Duodenal mucosa (tissue), 2 donors: Measurements from ENCODE around the gene SGCE.
"Not testable (repeated sequence)": the region's sequence is repeated elsewhere in the genome, so short reads cannot be mapped to it uniquely, and the experiment has no call there.

ENCODE experiments used
- H3K27ac ChIP-seq: one replicate; pipeline ENCODE4 v1.7.0; 2013; ENCODE audit warnings: low read depth, low read length
- H3K27me3 ChIP-seq, 2 donors: one replicate each; pipeline ENCODE4 v1.7.0; 2013; ENCODE audit warnings: low read length in 2 of 2, control low read depth in 1 of 2; ENCODE audit not compliant: insufficient read depth in 2 of 2, control insufficient read depth in 1 of 2
- H3K36me3 ChIP-seq, 2 donors: one replicate each; pipeline ENCODE4 v1.7.0; 2013; ENCODE audit warnings: low read length in 2 of 2, control low read depth in 1 of 2; ENCODE audit not compliant: insufficient read depth in 2 of 2, control insufficient read depth in 1 of 2
- H3K4me1 ChIP-seq, 2 donors: one replicate each; pipeline ENCODE4 v1.7.0; 2013; ENCODE audit warnings: low read length in 2 of 2, control low read depth in 1 of 2; ENCODE audit not compliant: insufficient read depth in 2 of 2, control insufficient read depth in 1 of 2
- H3K4me3 ChIP-seq, 2 donors: one replicate each; pipeline ENCODE4 v1.7.0; 2013; ENCODE audit warnings: low read length in 2 of 2, low read depth in 1 of 2
- H3K9ac ChIP-seq, 2 donors: one replicate each; pipeline ENCODE4 v1.7.0; 2013; ENCODE audit warnings: low read length in 2 of 2, low read depth in 1 of 2
- H3K9me3 ChIP-seq, 2 donors: one replicate each; pipeline ENCODE4 v1.7.0; 2013; ENCODE audit warnings: low read length in 2 of 2, control low read depth in 1 of 2; ENCODE audit not compliant: control insufficient read depth in 1 of 2

The SGCE gene, protein sequence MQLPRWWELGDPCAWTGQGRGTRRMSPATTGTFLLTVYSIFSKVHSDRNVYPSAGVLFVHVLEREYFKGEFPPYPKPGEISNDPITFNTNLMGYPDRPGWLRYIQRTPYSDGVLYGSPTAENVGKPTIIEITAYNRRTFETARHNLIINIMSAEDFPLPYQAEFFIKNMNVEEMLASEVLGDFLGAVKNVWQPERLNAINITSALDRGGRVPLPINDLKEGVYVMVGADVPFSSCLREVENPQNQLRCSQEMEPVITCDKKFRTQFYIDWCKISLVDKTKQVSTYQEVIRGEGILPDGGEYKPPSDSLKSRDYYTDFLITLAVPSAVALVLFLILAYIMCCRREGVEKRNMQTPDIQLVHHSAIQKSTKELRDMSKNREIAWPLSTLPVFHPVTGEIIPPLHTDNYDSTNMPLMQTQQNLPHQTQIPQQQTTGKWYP

DNA sequence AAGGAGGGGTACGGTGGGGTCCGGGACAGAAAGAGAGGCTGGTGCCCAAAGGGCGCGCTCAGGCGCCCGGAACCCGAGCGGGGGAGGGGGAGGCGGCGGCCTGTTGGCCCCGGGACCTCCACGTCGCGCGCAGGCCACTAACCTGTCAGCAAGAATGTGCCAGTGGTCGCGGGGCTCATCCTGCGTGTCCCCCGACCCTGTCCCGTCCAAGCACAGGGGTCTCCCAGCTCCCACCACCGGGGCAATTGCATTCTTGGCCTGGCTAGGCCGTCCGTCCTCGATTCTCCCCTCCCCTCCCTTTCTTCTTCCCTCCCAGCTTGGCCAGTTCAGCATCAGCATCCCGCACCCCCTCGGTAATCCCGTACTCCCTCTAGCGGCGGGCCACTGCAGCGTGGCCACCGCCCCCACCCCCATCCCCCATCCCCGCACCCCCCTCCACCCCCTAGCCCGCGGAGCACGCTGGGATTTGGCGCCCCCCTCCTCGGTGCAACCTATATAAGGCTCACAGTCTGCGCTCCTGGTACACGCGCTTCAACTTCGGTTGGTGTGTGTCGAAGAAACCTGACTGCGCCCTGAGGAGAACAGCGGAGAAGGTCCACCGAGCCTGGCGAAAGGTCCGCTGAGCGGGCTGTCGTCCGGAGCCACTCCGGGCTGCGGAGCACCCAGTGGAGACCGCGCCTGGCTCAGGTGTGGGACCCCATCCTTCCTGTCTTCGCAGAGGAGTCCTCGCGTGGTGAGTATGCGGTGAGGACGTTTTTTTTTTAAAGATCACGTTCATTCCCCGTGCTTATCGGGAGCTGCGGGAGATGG, at the start of gene SGCE:
Gene SGCE, minus strand, starts transcription at position 286 of the 810 bp plus-strand sequence. Its CDS starts 35 bp downstream, at position 251.
- H3K4me3 ChIP-seq: peak within 1 kb of the TSS; percentile 68 to 69

GRCh38 chr7:94705155-94706021, 49.5 kb upstream of the SGCE start:
- not testable (repeated sequence) for H3K27ac ChIP-seq, H3K9me3 ChIP-seq, H3K27me3 ChIP-seq, H3K9ac ChIP-seq, H3K4me1 ChIP-seq, H3K36me3 ChIP-seq, H3K4me3 ChIP-seq

More for the DNA sequence above, at the start of gene SGCE:
- Histone ChIP-seq H3K27me3 (peaks cover 9 to 36% of the 10 kb centered on the region in 2 donors), H3K27ac (peak within 1 kb of the TSS; percentile 30), H3K9ac (peak within 1 kb of the TSS; percentile 0 to 37), H3K4me1 (peaks cover 8 to 23% of the 10 kb centered on the region in 2 donors), H3K9me3 (no peaks in the 10 kb centered on the region), H3K36me3 (no peaks in the 10 kb centered on the region)

GRCh38 chr7:94701555-94701973, 45.6 kb upstream of the SGCE start:
- Histone ChIP-seq H3K27me3 (no peaks in the 10 kb centered on the region), H3K9me3 (no peaks in the 10 kb centered on the region), H3K9ac (no peak overlapping the region), H3K36me3 (no peaks in the 10 kb centered on the region), H3K4me3 (no peak overlapping the region), H3K27ac (no peak overlapping the region), H3K4me1 (no peaks in the 10 kb centered on the region)

- no peaks in the 10 kb centered on the region for H3K9me3 ChIP-seq
- no peak overlapping the region for H3K9ac ChIP-seq
- H3K27me3 ChIP-seq: no peaks in the 10 kb centered on the region
- no peaks in the 10 kb centered on the region for H3K4me1 ChIP-seq
- H3K27ac ChIP-seq: no peak overlapping the region
- no peak overlapping the region for H3K4me3 ChIP-seq
- H3K36me3 ChIP-seq: no peaks in the 10 kb centered on the region
Observed at GRCh38 chr7:94700926-94701554, 45.1 kb upstream of the SGCE start.

DNA sequence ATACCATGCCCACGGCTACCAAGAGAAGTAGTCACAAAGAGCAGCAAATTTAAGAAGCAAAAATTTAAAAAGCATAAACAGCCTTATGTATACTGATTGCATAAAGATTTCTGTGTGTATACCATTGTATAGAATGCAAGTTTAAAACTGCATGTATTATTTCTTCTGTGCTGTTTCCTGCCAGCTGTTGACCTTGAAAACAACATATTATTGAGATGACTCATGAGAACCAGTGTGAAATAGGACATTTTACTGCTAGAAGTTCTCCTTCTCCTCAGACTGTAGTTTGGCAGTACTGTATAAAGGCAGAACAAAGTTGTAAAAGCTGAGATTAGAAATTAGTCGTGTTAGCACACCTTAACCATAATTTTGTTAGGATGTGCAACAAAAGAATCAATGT, 42.3 kb upstream of the SGCE start:
- Histone ChIP-seq H3K4me3 (no peak overlapping the region), H3K9me3 (no peaks in the 10 kb centered on the region), H3K36me3 (no peaks in the 10 kb centered on the region), H3K27ac (no peak overlapping the region), H3K27me3 (no peaks in the 10 kb centered on the region), H3K9ac (no peak overlapping the region), H3K4me1 (no peaks in the 10 kb centered on the region)

GRCh38 chr7:94697035-94697974, 41.4 kb upstream of the SGCE start:
- no peaks in the 10 kb centered on the region for H3K36me3 ChIP-seq
- no peaks in the 10 kb centered on the region for H3K9me3 ChIP-seq
- H3K27ac ChIP-seq: no peak overlapping the region
- no peaks in the 10 kb centered on the region for H3K4me1 ChIP-seq
- H3K27me3 ChIP-seq: no peaks in the 10 kb centered on the region
- H3K9ac ChIP-seq: no peak overlapping the region
- H3K4me3 ChIP-seq: no peak overlapping the region

DNA sequence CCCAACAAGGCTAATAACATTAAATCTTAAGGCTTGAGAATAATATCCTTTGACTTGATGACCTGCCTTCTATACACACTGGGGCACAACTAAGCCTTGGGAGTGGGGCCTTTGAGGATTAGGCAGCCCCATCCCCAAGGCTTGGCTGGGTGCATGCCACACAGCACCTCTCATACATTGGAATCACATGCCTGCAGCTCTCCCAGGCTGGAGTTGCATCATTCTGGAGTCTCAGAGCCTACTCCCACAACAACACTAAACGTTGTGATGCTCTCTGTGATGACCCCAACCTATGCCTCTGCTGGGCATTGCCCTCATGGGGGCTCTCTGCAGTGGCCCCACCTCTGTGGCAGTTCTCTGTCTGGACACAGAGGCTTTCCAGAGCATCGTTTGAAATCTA, 31.9 kb upstream of the SGCE start:
- H3K27ac ChIP-seq: no peak overlapping the region
- no peaks in the 10 kb centered on the region for H3K36me3 ChIP-seq
- H3K9me3 ChIP-seq: no peaks in the 10 kb centered on the region

GRCh38 chr7:94687076-94687475, 31.1 kb upstream of the SGCE start:
- no peaks in the 10 kb centered on the region for H3K9me3 ChIP-seq
- no peak overlapping the region for H3K27ac ChIP-seq
- H3K9ac ChIP-seq: no peak overlapping the region
- H3K36me3 ChIP-seq: no peaks in the 10 kb centered on the region
- H3K4me1 ChIP-seq: no peaks in the 10 kb centered on the region
- no peaks in the 10 kb centered on the region for H3K27me3 ChIP-seq
- H3K4me3 ChIP-seq: no peak overlapping the region

More for the DNA sequence above, 31.9 kb upstream of the SGCE start:
- Histone ChIP-seq H3K4me1 (no peaks in the 10 kb centered on the region), H3K27me3 (no peaks in the 10 kb centered on the region), H3K9ac (no peak overlapping the region), H3K4me3 (no peak overlapping the region)

DNA sequence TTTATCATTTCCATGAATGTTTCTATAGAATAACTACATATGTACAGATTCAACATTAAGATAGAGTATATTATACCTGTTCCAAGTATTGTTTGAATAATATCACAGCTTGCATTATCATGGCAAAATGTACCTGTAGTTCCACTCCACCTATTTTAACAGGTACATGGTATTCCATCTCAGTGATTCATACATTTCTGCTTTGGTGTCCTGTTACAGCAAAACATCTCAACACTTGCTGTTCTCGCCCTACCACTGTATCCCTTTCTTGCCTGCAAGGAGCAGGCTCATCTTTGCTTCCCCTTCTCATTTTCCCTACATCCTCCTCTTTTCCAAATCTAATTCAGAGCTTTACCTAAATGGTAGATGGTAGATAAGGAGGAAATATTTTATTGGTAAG, 27.1 kb upstream of the SGCE start:
- no peaks in the 10 kb centered on the region for H3K27me3 ChIP-seq
- no peaks in the 10 kb centered on the region for H3K9me3 ChIP-seq
- H3K4me3 ChIP-seq: no peak overlapping the region
- no peak overlapping the region for H3K9ac ChIP-seq
- H3K4me1 ChIP-seq: no peaks in the 10 kb centered on the region
- no peak overlapping the region for H3K27ac ChIP-seq
- H3K36me3 ChIP-seq: no peaks in the 10 kb centered on the region
